Fibroblast of skin of back (primary cell): ENCODE results near the gene AAMP. TPM values are rescaled to one million over a fixed set of nuclear protein-coding genes. Genes with fewer than 3 reads are reported as not detected.
"Not testable (repeated sequence)": the region's sequence is repeated elsewhere in the genome, so short reads cannot be mapped to it uniquely, and the experiment has no call there.

Experiments
- DNase-seq: peaks from one replicate; pipeline ENCODE4 v3.0.0-alpha.2; 2013
- polyA plus RNA-seq, 2 experiments: library from polyadenylated mRNA; unstranded; fragments of 120-200 nt; gene quantifications; one replicate each; pipeline ENCODE4 v1.2.1, GENCODE V29; 2013; ENCODE audit not compliant: insufficient read length in 2 of 2

Gene AAMP
- 87.4 TPM for polyA plus RNA-seq (2013, experiment 1 of 2; ENCODE audit: insufficient read length)
- 63.4 TPM for polyA plus RNA-seq (2013, experiment 2 of 2; ENCODE audit: insufficient read length)

- DNase-seq, result peak; percentile 99
Observed at GRCh38 chr2:218269900-218270720, at the start of gene AAMP, which contains the start of gene PNKD. Gene AAMP (minus strand): TSS chr2:218270137. CDS start chr2:218270086, 51 bp downstream. Gene PNKD (plus strand): TSS chr2:218270519. CDS start chr2:218270536, 17 bp downstream.

- DNase-seq, result no peak
Observed at GRCh38 chr2:218318241-218318640, 48.3 kb upstream of the AAMP start.

GRCh38 chr2:218317835-218318234, 47.9 kb upstream of the AAMP start:
- DNase-seq, result no peak

GRCh38 chr2:218317303-218317630, 47.3 kb upstream of the AAMP start:
- no peak for DNase-seq

GRCh38 chr2:218315397-218315796, 45.5 kb upstream of the AAMP start:
- DNase-seq, result no peak

- not testable (repeated sequence) for DNase-seq
Observed at GRCh38 chr2:218314764-218315163, 44.8 kb upstream of the AAMP start.

GRCh38 chr2:218313356-218313755, 43.4 kb upstream of the AAMP start:
- DNase-seq, result no peak

- no peak for DNase-seq
Observed at GRCh38 chr2:218312267-218312756, 42.4 kb upstream of the AAMP start.

GRCh38 chr2:218311541-218312266, 41.8 kb upstream of the AAMP start:
- DNase-seq, result not testable (repeated sequence)

- no peak for DNase-seq
Observed at GRCh38 chr2:218310853-218311540, 41.1 kb upstream of the AAMP start.

- no peak for DNase-seq
Observed at GRCh38 chr2:218307415-218308090, 37.6 kb upstream of the AAMP start.

GRCh38 chr2:218306184-218306920, 36.4 kb upstream of the AAMP start:
- DNase-seq, result no peak

- DNase-seq, result no peak
Observed at GRCh38 chr2:218305383-218305782, 35.4 kb upstream of the AAMP start.

- DNase-seq, result peak; percentile 73
Observed at GRCh38 chr2:218301176-218301819, 31.4 kb upstream of the AAMP start.

- DNase-seq, result no peak
Observed at GRCh38 chr2:218300141-218300540, 30.2 kb upstream of the AAMP start.

- DNase-seq, result no peak
Observed at GRCh38 chr2:218298314-218298875, 28.5 kb upstream of the AAMP start.

GRCh38 chr2:218296847-218297246, 26.9 kb upstream of the AAMP start:
- DNase-seq, result no peak

- DNase-seq, result no peak
Observed at GRCh38 chr2:218296200-218296599, 26.3 kb upstream of the AAMP start.

GRCh38 chr2:218295029-218295428, 25.1 kb upstream of the AAMP start:
- DNase-seq, result no peak

GRCh38 chr2:218294430-218295022, 24.6 kb upstream of the AAMP start:
- DNase-seq, result no peak
